Ishikawa (cell line): ENCODE measurements around the gene MTHFD1L.

Source experiments
- CREB1 ChIP-seq: IDR thresholded peaks from 2 replicates; pipeline ENCODE4 v1.6.1; 2012; ENCODE audit warnings: low read depth
- EGR1 ChIP-seq: IDR thresholded peaks from 2 replicates; pipeline ENCODE4 v1.6.1; 2012
- EP300 ChIP-seq: IDR thresholded peaks from 2 replicates; pipeline ENCODE4 v1.6.1; 2012; ENCODE audit warnings: borderline replicate concordance
- NFIC ChIP-seq: IDR thresholded peaks from 2 replicates; pipeline ENCODE4 v1.6.1; 2012
- RAD21 ChIP-seq: IDR thresholded peaks from 2 replicates; pipeline ENCODE4 v1.6.1; 2012; ENCODE audit warnings: low read depth
- TAF1 ChIP-seq: IDR thresholded peaks from 2 replicates; pipeline ENCODE4 v1.6.1; 2012; ENCODE audit warnings: low read depth, mild to moderate bottlenecking
- TEAD4 ChIP-seq: IDR thresholded peaks from 2 replicates; pipeline ENCODE4 v1.6.1; 2012
- YY1 ChIP-seq: IDR thresholded peaks from 2 replicates; pipeline ENCODE4 v1.6.1; 2012; ENCODE audit warnings: low read depth
- ZBTB7A ChIP-seq: IDR thresholded peaks from 2 replicates; pipeline ENCODE4 v1.6.1; 2012; ENCODE audit warnings: low read depth
- TF ChIP-seq, protein P1 (sequence below): IDR thresholded peaks from 2 replicates; pipeline ENCODE4 v1.6.1; 2012; ENCODE audit warnings: low read depth, mild to moderate bottlenecking
- TF ChIP-seq, protein P2 (sequence below): IDR thresholded peaks from 2 replicates; pipeline ENCODE4 v1.6.1; 2012

GRCh38 chr6:151143806-151144205 lies 278.3 kb downstream of the MTHFD1L start:
- TF ChIP-seq RAD21: no peak
- no peak for TF ChIP-seq CREB1
- TF ChIP-seq TEAD4: no peak
- TF ChIP-seq EP300: no peak
- TF ChIP-seq YY1: no peak
- TF ChIP-seq EGR1: no peak
- TF ChIP-seq TAF1: no peak
- TF ChIP-seq NFIC: no peak
- TF ChIP-seq, protein P1, sequence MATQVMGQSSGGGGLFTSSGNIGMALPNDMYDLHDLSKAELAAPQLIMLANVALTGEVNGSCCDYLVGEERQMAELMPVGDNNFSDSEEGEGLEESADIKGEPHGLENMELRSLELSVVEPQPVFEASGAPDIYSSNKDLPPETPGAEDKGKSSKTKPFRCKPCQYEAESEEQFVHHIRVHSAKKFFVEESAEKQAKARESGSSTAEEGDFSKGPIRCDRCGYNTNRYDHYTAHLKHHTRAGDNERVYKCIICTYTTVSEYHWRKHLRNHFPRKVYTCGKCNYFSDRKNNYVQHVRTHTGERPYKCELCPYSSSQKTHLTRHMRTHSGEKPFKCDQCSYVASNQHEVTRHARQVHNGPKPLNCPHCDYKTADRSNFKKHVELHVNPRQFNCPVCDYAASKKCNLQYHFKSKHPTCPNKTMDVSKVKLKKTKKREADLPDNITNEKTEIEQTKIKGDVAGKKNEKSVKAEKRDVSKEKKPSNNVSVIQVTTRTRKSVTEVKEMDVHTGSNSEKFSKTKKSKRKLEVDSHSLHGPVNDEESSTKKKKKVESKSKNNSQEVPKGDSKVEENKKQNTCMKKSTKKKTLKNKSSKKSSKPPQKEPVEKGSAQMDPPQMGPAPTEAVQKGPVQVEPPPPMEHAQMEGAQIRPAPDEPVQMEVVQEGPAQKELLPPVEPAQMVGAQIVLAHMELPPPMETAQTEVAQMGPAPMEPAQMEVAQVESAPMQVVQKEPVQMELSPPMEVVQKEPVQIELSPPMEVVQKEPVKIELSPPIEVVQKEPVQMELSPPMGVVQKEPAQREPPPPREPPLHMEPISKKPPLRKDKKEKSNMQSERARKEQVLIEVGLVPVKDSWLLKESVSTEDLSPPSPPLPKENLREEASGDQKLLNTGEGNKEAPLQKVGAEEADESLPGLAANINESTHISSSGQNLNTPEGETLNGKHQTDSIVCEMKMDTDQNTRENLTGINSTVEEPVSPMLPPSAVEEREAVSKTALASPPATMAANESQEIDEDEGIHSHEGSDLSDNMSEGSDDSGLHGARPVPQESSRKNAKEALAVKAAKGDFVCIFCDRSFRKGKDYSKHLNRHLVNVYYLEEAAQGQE: no peak
- no peak for TF ChIP-seq ZBTB7A
- TF ChIP-seq, protein P2, sequence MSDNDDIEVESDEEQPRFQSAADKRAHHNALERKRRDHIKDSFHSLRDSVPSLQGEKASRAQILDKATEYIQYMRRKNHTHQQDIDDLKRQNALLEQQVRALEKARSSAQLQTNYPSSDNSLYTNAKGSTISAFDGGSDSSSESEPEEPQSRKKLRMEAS: no peak
